Cardiac muscle cell (in vitro differentiated cells and primary cell): Measurements from ENCODE around the gene OPRM1. TPM values are rescaled to one million over a fixed set of nuclear protein-coding genes. Genes with fewer than 3 reads are reported as not detected.
"Not testable (repeated sequence)": the region's sequence is repeated elsewhere in the genome, so short reads cannot be mapped to it uniquely, and the experiment has no call there.

Experiments
- DNase-seq, 2 donors: peaks; one replicate each; pipeline versions ENCODE4 v3.0.0 to v3.0.0-alpha.2; 2010 to 2017; ENCODE audit warnings: low read depth in 1 of 2, low spot score in 1 of 2
- H3K27ac ChIP-seq: fragments of 200-600 bp; sonication (generic); 2 replicates; pipeline ENCODE4 v1.5.1; 2016
- H3K27me3 ChIP-seq: fragments of 200-600 bp; sonication (generic); 2 replicates; pipeline ENCODE4 v1.6.0; 2016; ENCODE audit warnings: control low read depth
- H3K36me3 ChIP-seq: fragments of 200-600 bp; sonication (generic); 2 replicates; pipeline ENCODE4 v1.5.1; 2016; ENCODE audit warnings: control low read depth
- H3K4me1 ChIP-seq: fragments of 200-600 bp; sonication (generic); 2 replicates; pipeline ENCODE4 v1.8.1; 2017; ENCODE audit warnings: low read depth, mild to moderate bottlenecking, mixed run types
- H3K4me3 ChIP-seq: fragments of 200-600 bp; sonication (generic); 2 replicates; pipeline ENCODE4 v1.5.1; 2016; ENCODE audit warnings: mild to moderate bottlenecking
- H3K9me3 ChIP-seq: fragments of 200-600 bp; sonication (generic); 2 replicates; pipeline ENCODE4 v1.5.1; 2017; ENCODE audit warnings: low read depth, mild to moderate bottlenecking, control low read depth
- polyA plus RNA-seq: library from polyadenylated mRNA; unstranded; fragments of >200 nt; fragmentation: Nextera tagmentation; extraction: Ambion mirVana; gene quantifications from 2 replicates; pipeline ENCODE4 v1.2.1, GENCODE V29; 2016
- total RNA-seq: library from RNA; depleted of rRNA; stranded (reverse); fragments of >200 nt; gene quantifications from 2 replicates; pipeline ENCODE4 v1.2.3, GENCODE V29; 2016
- TF ChIP-seq, protein P1 (sequence below): IDR thresholded peaks from 2 replicates; pipeline ENCODE4 v1.5.1; 2012; ENCODE audit warnings: low read depth, mild to moderate bottlenecking, low read length

The OPRM1 gene
- total and polyA plus RNA-seq, 2 experiments from 2014 or later, result not detected

- no peak overlapping the region for H3K4me3 ChIP-seq
- TF ChIP-seq, protein P1, sequence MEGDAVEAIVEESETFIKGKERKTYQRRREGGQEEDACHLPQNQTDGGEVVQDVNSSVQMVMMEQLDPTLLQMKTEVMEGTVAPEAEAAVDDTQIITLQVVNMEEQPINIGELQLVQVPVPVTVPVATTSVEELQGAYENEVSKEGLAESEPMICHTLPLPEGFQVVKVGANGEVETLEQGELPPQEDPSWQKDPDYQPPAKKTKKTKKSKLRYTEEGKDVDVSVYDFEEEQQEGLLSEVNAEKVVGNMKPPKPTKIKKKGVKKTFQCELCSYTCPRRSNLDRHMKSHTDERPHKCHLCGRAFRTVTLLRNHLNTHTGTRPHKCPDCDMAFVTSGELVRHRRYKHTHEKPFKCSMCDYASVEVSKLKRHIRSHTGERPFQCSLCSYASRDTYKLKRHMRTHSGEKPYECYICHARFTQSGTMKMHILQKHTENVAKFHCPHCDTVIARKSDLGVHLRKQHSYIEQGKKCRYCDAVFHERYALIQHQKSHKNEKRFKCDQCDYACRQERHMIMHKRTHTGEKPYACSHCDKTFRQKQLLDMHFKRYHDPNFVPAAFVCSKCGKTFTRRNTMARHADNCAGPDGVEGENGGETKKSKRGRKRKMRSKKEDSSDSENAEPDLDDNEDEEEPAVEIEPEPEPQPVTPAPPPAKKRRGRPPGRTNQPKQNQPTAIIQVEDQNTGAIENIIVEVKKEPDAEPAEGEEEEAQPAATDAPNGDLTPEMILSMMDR, result no peak
- H3K36me3 ChIP-seq, result no peaks in the 10 kb centered on the region
- DNase-seq, result peak in 1 of 2 donors; percentile 33
- H3K4me1 ChIP-seq, result no peaks in the 10 kb centered on the region
- no peaks in the 10 kb centered on the region for H3K27me3 ChIP-seq
- H3K27ac ChIP-seq, result no peak overlapping the region
- H3K9me3 ChIP-seq, result no peaks in the 10 kb centered on the region
Observed at GRCh38 chr6:154197196-154197860, 158.3 kb downstream of the OPRM1 start.

GRCh38 chr6:154201688-154202087 is 162.6 kb downstream of the OPRM1 start:
- H3K9me3 ChIP-seq, H3K4me1 ChIP-seq, H3K27me3 ChIP-seq, H3K27ac ChIP-seq, DNase-seq, H3K4me3 ChIP-seq, H3K36me3 ChIP-seq: not testable (repeated sequence)

- DNase-seq, result no peak
- H3K4me1 ChIP-seq, result no peaks in the 10 kb centered on the region
- H3K4me3 ChIP-seq, result no peak overlapping the region
- H3K27me3 ChIP-seq, result no peaks in the 10 kb centered on the region
- H3K9me3 ChIP-seq, result no peaks in the 10 kb centered on the region
- TF ChIP-seq, protein P1, result no peak
- H3K27ac ChIP-seq, result no peak overlapping the region
- H3K36me3 ChIP-seq, result no peaks in the 10 kb centered on the region
Observed at GRCh38 chr6:154202339-154202738, 163.3 kb downstream of the OPRM1 start.

- TF ChIP-seq, protein P1, result no peak
- H3K9me3 ChIP-seq, result no peaks in the 10 kb centered on the region
- H3K36me3 ChIP-seq, result no peaks in the 10 kb centered on the region
- H3K27ac ChIP-seq, result no peak overlapping the region
- H3K4me3 ChIP-seq, result no peak overlapping the region
- H3K4me1 ChIP-seq, result no peaks in the 10 kb centered on the region
- no peak for DNase-seq
- no peaks in the 10 kb centered on the region for H3K27me3 ChIP-seq
Observed at GRCh38 chr6:154202958-154203357, 163.9 kb downstream of the OPRM1 start.

DNA sequence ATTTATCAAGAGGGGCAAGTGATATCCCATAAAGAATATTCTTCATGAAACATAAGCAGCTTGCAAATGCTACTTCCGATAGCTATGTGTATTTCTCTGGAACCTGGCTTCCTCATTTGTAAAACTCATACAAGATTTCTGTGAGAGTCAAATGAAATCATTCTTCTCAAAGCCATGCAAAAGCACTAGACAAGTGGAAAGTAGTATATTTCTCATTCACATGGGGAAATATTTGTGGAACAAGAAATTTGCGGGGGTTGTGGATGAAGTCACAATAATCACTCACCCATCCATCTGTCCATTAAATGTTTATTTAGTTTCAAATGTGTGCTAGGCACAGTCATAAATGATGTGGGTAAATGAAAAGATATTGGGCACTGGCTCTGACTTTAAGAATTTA is 167.1 kb downstream of the OPRM1 start:
- Histone ChIP-seq H3K36me3 (no peaks in the 10 kb centered on the region), H3K27ac (no peak overlapping the region), H3K4me3 (no peak overlapping the region), H3K9me3 (no peaks in the 10 kb centered on the region), H3K4me1 (no peaks in the 10 kb centered on the region), H3K27me3 (no peaks in the 10 kb centered on the region)
- no peak for DNase-seq
- TF ChIP-seq, protein P1, result no peak

GRCh38 chr6:154206996-154207395 is 168.0 kb downstream of the OPRM1 start:
- Histone ChIP-seq H3K9me3 (no peaks in the 10 kb centered on the region), H3K4me1 (no peaks in the 10 kb centered on the region), H3K27ac (no peak overlapping the region), H3K36me3 (no peaks in the 10 kb centered on the region), H3K27me3 (no peaks in the 10 kb centered on the region), H3K4me3 (no peak overlapping the region)
- DNase-seq, result no peak
- TF ChIP-seq, protein P1, result no peak
